K562 (cell line): ENCODE results near the gene COL25A1. TPM values are rescaled to one million over a fixed set of nuclear protein-coding genes. Genes with fewer than 3 reads are reported as not detected.

Experiments
- ATAC-seq: fragments of 200-7000 bp; cut with Tn5 transposase; 3 replicates; pipeline ENCODE4 v1.9.1; 2020; ENCODE audit warnings: moderate library complexity
- BruUV-seq: library from RNA; stranded (reverse); fragments of 400-500 nt; replicated peaks from 2 replicates; lab custom pipeline; 2021; lab: Mats Ljungman, UMichigan
- CTCF ChIA-PET: fragments of 300-600 bp; formaldehyde crosslinking; extraction: SDS; loops from one replicate; lab custom pipeline; 2021; ENCODE audit warnings: low intra/inter-chr PET ratio; lab: Yijun Ruan, JAX
- POLR2A ChIA-PET: fragments of 300-600, 350-650 bp; sonication (Branson Sonifier 250); formaldehyde crosslinking; extraction: SDS; loops from one replicate; lab custom pipeline; 2021; ENCODE audit warnings: antibody characterized with exemption, inconsistent platforms; lab: Yijun Ruan, JAX
- DNase-seq, 4 experiments: peaks; one replicate each; pipeline versions ENCODE4 v3.0.0 to v3.0.0-alpha.2; 2011 to 2018; ENCODE audit warnings: low spot score in 3 of 4, mixed read lengths in 3 of 4; ENCODE audit errors: extremely low read depth in 1 of 4
- FAIRE-seq: peaks from 2 replicates; lab custom pipeline; 2011; peaks lifted over from hg19 to GRCh38; lab: Jason Lieb, UNC
- H2AFZ ChIP-seq: 2 replicates; pipeline ENCODE4 v1.6.0; 2011; ENCODE audit warnings: low read depth, low read length, control low read depth, inconsistent platforms
- H3K27ac ChIP-seq: fragments of 200-600 bp; 3 replicates; pipeline ENCODE4 v1.8.0; 2011; ENCODE audit warnings: low read depth, mild to moderate bottlenecking, control low read depth, inconsistent platforms, low read length, moderate library complexity, mixed read lengths; ENCODE audit errors: extremely low read depth
- H3K27me3 ChIP-seq, 2 experiments: fragments of 300-600 bp in 1 of 2; 2 replicates in 1 of 2; 3 replicates in 1 of 2; pipeline versions ENCODE4 v1.6.0 to v1.8.0; 2011; ENCODE audit warnings: inconsistent platforms in 2 of 2, low read length in 2 of 2, mild to moderate bottlenecking in 1 of 2, mixed read lengths in 1 of 2, moderate library complexity in 1 of 2; ENCODE audit not compliant: control insufficient read depth in 2 of 2, insufficient read depth in 2 of 2
- H3K36me3 ChIP-seq: fragments of 300-600 bp; 3 replicates; pipeline ENCODE4 v1.8.0; 2011; ENCODE audit warnings: mild to moderate bottlenecking, low read length, inconsistent platforms; ENCODE audit not compliant: control insufficient read depth, insufficient read depth
- H3K4me1 ChIP-seq, 2 experiments: fragments of 200-600 bp in 1 of 2; replicated peaks in 1 of 2; 2 replicates in 1 of 2; 3 replicates in 1 of 2; pipeline versions ENCODE4 v1.5.1 to v1.8.0; 2011; ENCODE audit warnings: inconsistent platforms in 2 of 2, low read length in 2 of 2, mild to moderate bottlenecking in 1 of 2, mixed read lengths in 1 of 2, moderate library complexity in 1 of 2; ENCODE audit not compliant: control insufficient read depth in 2 of 2, insufficient read depth in 2 of 2
- H3K4me2 ChIP-seq: 2 replicates; pipeline ENCODE4 v1.6.1; 2011; ENCODE audit warnings: low read length, control low read depth, inconsistent platforms, mixed read lengths; ENCODE audit not compliant: insufficient read depth
- H3K4me3 ChIP-seq: fragments of 200-600 bp; sonication (generic), shearing (Covaris generic); 2 replicates; pipeline ENCODE4 v1.5.1; 2016; ENCODE audit warnings: control low read depth, inconsistent platforms
- H3K79me2 ChIP-seq: fragments of 200-600 bp; 3 replicates; pipeline ENCODE4 v1.8.0; 2011; ENCODE audit warnings: low read length, inconsistent platforms; ENCODE audit not compliant: control insufficient read depth, insufficient read depth
- H3K9ac ChIP-seq, 2 experiments: 2 replicates each; pipeline versions ENCODE4 v1.6.0 to v1.6.1; 2011; ENCODE audit warnings: low read depth in 2 of 2, low read length in 2 of 2, control low read depth in 1 of 2, inconsistent platforms in 1 of 2, mild to moderate bottlenecking in 1 of 2, mixed read lengths in 1 of 2; ENCODE audit not compliant: insufficient read depth in 1 of 2
- H3K9me1 ChIP-seq: one replicate; pipeline ENCODE4 v1.6.0; 2011; ENCODE audit warnings: inconsistent platforms, mild to moderate bottlenecking, low read length, moderate library complexity; ENCODE audit not compliant: control insufficient read depth, insufficient read depth
- H3K9me3 ChIP-seq: replicated peaks from 2 replicates; pipeline ENCODE4 v1.5.1; 2011; ENCODE audit warnings: low read depth, low read length, inconsistent platforms; ENCODE audit not compliant: control insufficient read depth, insufficient read depth
- H4K20me1 ChIP-seq: replicated peaks from 2 replicates; pipeline ENCODE4 v1.6.1; 2011; ENCODE audit warnings: low read length, inconsistent platforms, mixed read lengths; ENCODE audit not compliant: control insufficient read depth, insufficient read depth
- FOXK1 ChIP-seq: sonication (generic); formaldehyde crosslinking; IDR thresholded peaks from 2 replicates; pipeline ENCODE4 v1.8.0; 2022; ENCODE audit warnings: missing genetic modification reagents, mild to moderate bottlenecking, borderline replicate concordance
- HLTF ChIP-seq: fragments of 450-650 bp; IDR thresholded peaks from 2 replicates; pipeline ENCODE4 v1.6.1; 2016
- JUNB ChIP-seq: fragments of 450-650 bp; formaldehyde crosslinking; conservative IDR thresholded peaks from 2 replicates; pipeline ENCODE4 v1.4.0; 2020; ENCODE audit warnings: mild to moderate bottlenecking
- MBD2 ChIP-seq: sonication (generic); IDR thresholded peaks from 2 replicates; pipeline ENCODE4 v1.6.1; 2016; ENCODE audit warnings: low read depth, borderline replicate concordance
- RAD21 ChIP-seq, 2 experiments: fragments of 250-450 bp in 1 of 2; fragments of 450-650 bp in 1 of 2; sonication (Bioruptor Pico) in 1 of 2; formaldehyde crosslinking in 1 of 2; IDR thresholded peaks in 1 of 2; conservative IDR thresholded peaks in 1 of 2; 2 replicates each; pipeline versions ENCODE4 v1.4.0 to v1.8.0; 2020 to 2022; ENCODE audit warnings: mild to moderate bottlenecking in 2 of 2, moderate library complexity in 1 of 2
- SMARCC2 ChIP-seq: fragments of 450-650 bp; IDR thresholded peaks from 2 replicates; pipeline ENCODE4 v1.6.1; 2017; ENCODE audit warnings: antibody characterized with exemption, moderate library complexity, mild to moderate bottlenecking, low read depth
- TCF7 ChIP-seq: sonication (generic); IDR thresholded peaks from 2 replicates; pipeline ENCODE4 v1.6.1; 2016; ENCODE audit warnings: antibody characterized with exemption, borderline replicate concordance
- ZNF41 ChIP-seq: fragments of 250-450 bp; sonication (Bioruptor Pico); conservative IDR thresholded peaks from 2 replicates; pipeline ENCODE4 v1.4.0; 2020; ENCODE audit warnings: mild to moderate bottlenecking
- ZNF551 ChIP-seq: fragments of 250-450 bp; sonication (Bioruptor Pico); IDR thresholded peaks from 2 replicates; pipeline ENCODE4 v1.5.0; 2021; ENCODE audit warnings: mild to moderate bottlenecking, moderate library complexity
- ZNF583 ChIP-seq: fragments of 250-450 bp; sonication (Bioruptor Pico); IDR thresholded peaks from 2 replicates; pipeline ENCODE4 v1.4.0; 2020
- ZNF778 ChIP-seq: fragments of 450-650 bp; formaldehyde crosslinking; IDR thresholded peaks from 2 replicates; pipeline ENCODE4 v1.4.0; 2020; ENCODE audit warnings: mild to moderate bottlenecking, moderate library complexity
- ZZZ3 ChIP-seq: fragments of 450-650 bp; IDR thresholded peaks from 2 replicates; pipeline ENCODE4 v1.6.1; 2016; ENCODE audit warnings: antibody characterized with exemption, mild to moderate bottlenecking, moderate library complexity
- WGBS: fragments of 100-300 bp; shearing (Covaris generic); methylation state at CpG from one replicate; pipeline ENCODE4 v1.1.6; 2016; ENCODE audit warnings: low coverage, mixed read lengths; ENCODE audit not compliant: insufficient coverage; ENCODE audit errors: missing lambda C conversion rate; 5-methylcytosine and 5-hydroxymethylcytosine counted together
- in situ Hi-C: fragments of 300-500 bp; cut with MboI; formaldehyde crosslinking; loops from 4 replicates; pipeline ENCODE4 v1.15.0; 2018; ENCODE audit warnings: inconsistent platforms, mixed read lengths
- intact Hi-C: fragments of 100-400 bp; cut with micrococcal nuclease; formaldehyde crosslinking; loops from 2 replicates; pipeline ENCODE4 v1.14.2; 2022
- polyA plus RNA-seq, 8 experiments: library from polyadenylated mRNA; depleted of rRNA in 4 of 8; stranded (reverse) in 5 of 8; unstranded in 3 of 8; fragments of >200 nt; fragmentation: Nextera tagmentation in 2 of 8; fragmentation: Illumina TruSeq in 1 of 8; extraction: Ambion mirVana in 2 of 8; extraction: Trizol in 1 of 8; gene quantifications; 2 replicates each; pipeline versions ENCODE4 v1.2.1 to v1.2.3, GENCODE V29; 2011 to 2014; ENCODE audit warnings: inconsistent platforms in 1 of 8, missing spikeins in 1 of 8
- total RNA-seq, 7 experiments: library from RNA; depleted of rRNA in 6 of 7; stranded (reverse); fragments of >200 nt in 6 of 7; fragmentation: Illumina TruSeq in 2 of 7; extraction: Trizol in 2 of 7; gene quantifications; 2 replicates each; pipeline versions ENCODE4 v1.2.1 to v1.2.3, GENCODE V29; 2011 to 2021; ENCODE audit warnings: low replicate concordance in 1 of 7
- TF ChIP-seq, protein P1 (sequence below): fragments of 450-650 bp; IDR thresholded peaks from one replicate; pipeline ENCODE4 v1.6.1; 2018; ENCODE audit warnings: mild to moderate bottlenecking, moderate library complexity; ENCODE audit not compliant: partially characterized antibody
- TF ChIP-seq, protein P2 (sequence below): IDR thresholded peaks from 2 replicates; pipeline ENCODE4 v1.6.1; 2011; ENCODE audit warnings: borderline replicate concordance, low read depth, mild to moderate bottlenecking, moderate library complexity, low read length; ENCODE audit not compliant: insufficient read depth, poor library complexity, severe bottlenecking

Gene COL25A1
- total and polyA plus RNA-seq, 9 of the 15 experiments (the other 6 are each of a cell fraction or from before 2014, with no cell fraction given): 0.03 to 0.62 (median 0.27) TPM

DNA sequence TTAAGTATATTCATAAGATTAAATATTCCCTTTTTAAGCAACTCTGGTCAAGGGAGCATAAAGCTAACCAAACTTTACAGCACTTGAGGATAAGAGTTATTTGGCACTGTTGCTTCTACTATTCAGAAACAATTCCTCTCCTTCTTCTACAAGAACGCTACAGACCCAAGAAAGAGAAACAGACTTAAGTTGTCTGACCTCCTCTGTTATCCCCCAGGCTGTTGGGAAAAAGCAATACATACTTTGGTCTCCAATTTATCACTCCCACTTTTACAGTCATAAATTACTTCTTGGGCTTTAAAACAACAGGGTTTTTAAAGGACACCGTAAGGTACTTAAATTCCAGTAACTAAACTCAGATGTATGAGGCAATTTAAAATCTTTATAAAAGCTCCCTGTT, 147.4 kb downstream of the COL25A1 start (continued):
- TF ChIP-seq, protein P1, sequence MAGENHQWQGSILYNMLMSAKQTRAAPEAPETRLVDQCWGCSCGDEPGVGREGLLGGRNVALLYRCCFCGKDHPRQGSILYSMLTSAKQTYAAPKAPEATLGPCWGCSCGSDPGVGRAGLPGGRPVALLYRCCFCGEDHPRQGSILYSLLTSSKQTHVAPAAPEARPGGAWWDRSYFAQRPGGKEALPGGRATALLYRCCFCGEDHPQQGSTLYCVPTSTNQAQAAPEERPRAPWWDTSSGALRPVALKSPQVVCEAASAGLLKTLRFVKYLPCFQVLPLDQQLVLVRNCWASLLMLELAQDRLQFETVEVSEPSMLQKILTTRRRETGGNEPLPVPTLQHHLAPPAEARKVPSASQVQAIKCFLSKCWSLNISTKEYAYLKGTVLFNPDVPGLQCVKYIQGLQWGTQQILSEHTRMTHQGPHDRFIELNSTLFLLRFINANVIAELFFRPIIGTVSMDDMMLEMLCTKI: no peak

DNA sequence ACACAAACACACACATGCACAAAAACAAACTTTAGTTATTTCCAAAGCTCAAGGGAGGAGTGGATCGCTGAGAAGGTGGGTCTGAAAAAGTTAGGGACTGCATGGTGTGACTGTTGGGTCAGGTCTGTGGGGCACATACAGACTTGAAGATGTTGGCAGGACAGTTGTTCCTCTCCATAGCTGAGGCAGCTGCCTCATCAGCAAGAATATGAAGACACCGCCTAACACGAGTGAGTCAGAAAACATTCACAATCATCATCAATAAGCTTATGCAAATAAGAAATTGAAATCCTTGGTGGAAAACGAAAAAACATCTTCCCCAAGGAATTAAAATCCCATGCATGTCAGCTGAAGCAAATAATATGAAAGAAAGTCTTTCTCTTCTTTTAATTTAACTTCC, 148.0 kb downstream of the COL25A1 start:
- no peak for DNase-seq
- 49% methylated on average over 4 of the region's 4 CpGs for WGBS
- TF ChIP-seq TCF7 (no peak), ZNF551 (no peak), ZZZ3 (no peak), FOXK1 (CRISPR knock-in tag) (no peak), HLTF (no peak), JUNB (CRISPR knock-in tag) (no peak), ZNF41 (CRISPR knock-in tag) (no peak), SMARCC2 (no peak), ZNF583 (CRISPR knock-in tag) (no peak), RAD21 (CRISPR knock-in tag; conservative IDR thresholded peaks at IDR 0.05 in 1 of 2, IDR thresholded peaks at IDR 0.05 in 1 of 2) (no peak), MBD2 (no peak), ZNF778 (CRISPR knock-in tag) (no peak)
- TF ChIP-seq, protein P2, sequence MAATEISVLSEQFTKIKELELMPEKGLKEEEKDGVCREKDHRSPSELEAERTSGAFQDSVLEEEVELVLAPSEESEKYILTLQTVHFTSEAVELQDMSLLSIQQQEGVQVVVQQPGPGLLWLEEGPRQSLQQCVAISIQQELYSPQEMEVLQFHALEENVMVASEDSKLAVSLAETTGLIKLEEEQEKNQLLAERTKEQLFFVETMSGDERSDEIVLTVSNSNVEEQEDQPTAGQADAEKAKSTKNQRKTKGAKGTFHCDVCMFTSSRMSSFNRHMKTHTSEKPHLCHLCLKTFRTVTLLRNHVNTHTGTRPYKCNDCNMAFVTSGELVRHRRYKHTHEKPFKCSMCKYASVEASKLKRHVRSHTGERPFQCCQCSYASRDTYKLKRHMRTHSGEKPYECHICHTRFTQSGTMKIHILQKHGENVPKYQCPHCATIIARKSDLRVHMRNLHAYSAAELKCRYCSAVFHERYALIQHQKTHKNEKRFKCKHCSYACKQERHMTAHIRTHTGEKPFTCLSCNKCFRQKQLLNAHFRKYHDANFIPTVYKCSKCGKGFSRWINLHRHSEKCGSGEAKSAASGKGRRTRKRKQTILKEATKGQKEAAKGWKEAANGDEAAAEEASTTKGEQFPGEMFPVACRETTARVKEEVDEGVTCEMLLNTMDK: no peak
- TF ChIP-seq, all 486 proteins: peak for 0
- H3K27ac ChIP-seq: no peak overlapping the region
- H3K4me1 ChIP-seq: peaks cover 3 to 14% of the 10 kb centered on the region in 2 experiments; a peak in 3 of 5 replicates
- no peak overlapping the region for H3K4me3 ChIP-seq
- intact Hi-C loops (no loop called here), in situ Hi-C loops (no loop called here)
- ChIA-PET CTCF (no interaction called here), POLR2A (interaction anchor here (0.9 to 1.5 kb wide), 2 partner anchors 13 to 30 kb away, joined by 3 to 4 read pairs; no protein-coding TSS in a partner anchor)
- H2AFZ ChIP-seq: peak overlapping the region; percentile 74
- ATAC-seq (no peak; the same call in 2 of the 3 replicates), FAIRE-seq (no peak)
- H3K4me2 ChIP-seq: no peak overlapping the region
- H3K9ac ChIP-seq: no peak overlapping the region
- no peaks in the 10 kb centered on the region for H4K20me1 ChIP-seq
- H3K9me3 ChIP-seq: no peaks in the 10 kb centered on the region
- no TSS peak for BruUV-seq
- H3K36me3 ChIP-seq: no peaks in the 10 kb centered on the region; the same call in 2 of the 3 replicates
- no peaks in the 10 kb centered on the region for H3K9me1 ChIP-seq
- no peaks in the 10 kb centered on the region for H3K79me2 ChIP-seq
- no peaks in the 10 kb centered on the region; a peak in 1 of 5 replicates for H3K27me3 ChIP-seq
